Measurements from ENCODE around the gene SOWAHC. TPM values are rescaled to one million over a fixed set of nuclear protein-coding genes. Genes with fewer than 3 reads are reported as not detected.

SOWAHC gene
- total and polyA plus RNA-seq, 9 donors = 9.5 to 36.1 (median 16.0) TPM

DNA sequence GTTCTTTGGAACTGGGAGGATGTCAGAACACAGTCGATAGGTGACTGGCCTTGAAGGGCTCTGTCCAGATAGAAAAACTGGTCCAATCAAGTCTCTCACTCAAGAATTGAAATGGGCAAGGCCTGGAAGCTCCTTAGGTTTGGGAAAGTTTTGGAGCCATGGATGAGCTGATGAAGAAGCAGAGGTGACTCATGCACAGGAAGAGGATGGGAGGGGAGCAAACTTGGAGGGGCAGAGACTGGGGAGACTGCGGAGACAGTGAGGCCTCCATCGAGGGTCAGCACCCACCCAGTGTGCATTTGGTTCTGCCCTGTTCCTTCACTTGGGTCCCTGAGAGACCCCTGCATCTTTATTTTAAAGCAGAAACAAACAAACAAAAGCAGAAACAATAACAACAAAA is 41.1 kb downstream of the SOWAHC start:
- Histone ChIP-seq H3K4me3 (no peak overlapping the region), H3K36me3 (no peaks in the 10 kb centered on the region), H3K27ac (no peak overlapping the region), H3K27me3 (no peaks in the 10 kb centered on the region), H3K4me1 (ENCODE audit: insufficient read depth) (no peaks in the 10 kb centered on the region), H3K9me3 (no peaks in the 10 kb centered on the region)
- 54 to 78% (median 60%) methylated on average over 3 of the region's 3 CpGs for WGBS, 3 donors
- TF ChIP-seq POLR2A (IDR thresholded peaks at IDR 0.05) = no peak
- TF ChIP-seq EP300 (IDR thresholded peaks at IDR 0.05) = no peak
- TF ChIP-seq, protein P1, sequence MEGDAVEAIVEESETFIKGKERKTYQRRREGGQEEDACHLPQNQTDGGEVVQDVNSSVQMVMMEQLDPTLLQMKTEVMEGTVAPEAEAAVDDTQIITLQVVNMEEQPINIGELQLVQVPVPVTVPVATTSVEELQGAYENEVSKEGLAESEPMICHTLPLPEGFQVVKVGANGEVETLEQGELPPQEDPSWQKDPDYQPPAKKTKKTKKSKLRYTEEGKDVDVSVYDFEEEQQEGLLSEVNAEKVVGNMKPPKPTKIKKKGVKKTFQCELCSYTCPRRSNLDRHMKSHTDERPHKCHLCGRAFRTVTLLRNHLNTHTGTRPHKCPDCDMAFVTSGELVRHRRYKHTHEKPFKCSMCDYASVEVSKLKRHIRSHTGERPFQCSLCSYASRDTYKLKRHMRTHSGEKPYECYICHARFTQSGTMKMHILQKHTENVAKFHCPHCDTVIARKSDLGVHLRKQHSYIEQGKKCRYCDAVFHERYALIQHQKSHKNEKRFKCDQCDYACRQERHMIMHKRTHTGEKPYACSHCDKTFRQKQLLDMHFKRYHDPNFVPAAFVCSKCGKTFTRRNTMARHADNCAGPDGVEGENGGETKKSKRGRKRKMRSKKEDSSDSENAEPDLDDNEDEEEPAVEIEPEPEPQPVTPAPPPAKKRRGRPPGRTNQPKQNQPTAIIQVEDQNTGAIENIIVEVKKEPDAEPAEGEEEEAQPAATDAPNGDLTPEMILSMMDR (IDR thresholded peaks at IDR 0.05) = no peak
- no peak for DNase-seq
- intact Hi-C loops (cut with DNase I) = no loop called here

DNA sequence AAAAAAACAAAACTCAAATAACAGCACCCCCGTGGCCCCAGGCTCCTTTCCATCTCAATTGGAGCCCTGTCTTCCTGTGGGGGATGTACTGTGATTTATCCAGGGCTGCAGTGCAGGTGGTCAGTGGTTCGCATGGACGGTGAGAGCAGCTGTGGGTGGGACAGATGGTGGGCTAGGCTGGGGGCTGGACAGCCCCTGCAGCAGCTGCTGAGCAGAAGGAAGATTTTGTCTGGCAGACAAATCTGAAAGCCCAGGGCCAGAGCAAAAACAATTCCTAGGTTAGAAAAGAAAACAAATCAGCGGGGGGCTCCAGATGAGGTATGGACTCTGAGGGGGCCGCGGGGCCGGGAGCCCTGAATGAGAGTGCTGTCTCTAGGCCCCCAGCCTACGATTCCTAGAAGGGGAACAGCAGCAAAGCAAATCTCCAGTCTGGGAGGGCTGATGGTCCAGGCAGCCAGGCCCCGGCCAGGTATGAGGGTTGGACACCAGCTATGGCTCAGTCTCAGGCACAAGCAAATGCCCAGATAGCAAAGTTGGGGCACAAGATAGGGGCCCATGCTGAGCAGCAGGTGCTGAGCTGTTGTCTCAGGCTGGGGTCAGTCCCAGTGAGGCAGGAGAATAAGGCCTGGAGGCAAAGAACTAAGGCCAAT is 45.4 kb downstream of the SOWAHC start:
- Histone ChIP-seq H3K4me3 (no peak overlapping the region), H3K36me3 (no peaks in the 10 kb centered on the region), H3K27me3 (no peaks in the 10 kb centered on the region), H3K9me3 (no peaks in the 10 kb centered on the region), H3K4me1 (ENCODE audit: insufficient read depth) (no peaks in the 10 kb centered on the region), H3K27ac (no peak overlapping the region)
- TF ChIP-seq POLR2A (IDR thresholded peaks at IDR 0.05) (no peak), EP300 (IDR thresholded peaks at IDR 0.05) (no peak)
- TF ChIP-seq, protein P1 (IDR thresholded peaks at IDR 0.05) = no peak
- 48 to 71% (median 52%) methylated on average over 9 of the region's 9 CpGs for WGBS, 3 donors
- no peak for DNase-seq
- intact Hi-C loops (cut with DNase I) = no loop called here

DNA sequence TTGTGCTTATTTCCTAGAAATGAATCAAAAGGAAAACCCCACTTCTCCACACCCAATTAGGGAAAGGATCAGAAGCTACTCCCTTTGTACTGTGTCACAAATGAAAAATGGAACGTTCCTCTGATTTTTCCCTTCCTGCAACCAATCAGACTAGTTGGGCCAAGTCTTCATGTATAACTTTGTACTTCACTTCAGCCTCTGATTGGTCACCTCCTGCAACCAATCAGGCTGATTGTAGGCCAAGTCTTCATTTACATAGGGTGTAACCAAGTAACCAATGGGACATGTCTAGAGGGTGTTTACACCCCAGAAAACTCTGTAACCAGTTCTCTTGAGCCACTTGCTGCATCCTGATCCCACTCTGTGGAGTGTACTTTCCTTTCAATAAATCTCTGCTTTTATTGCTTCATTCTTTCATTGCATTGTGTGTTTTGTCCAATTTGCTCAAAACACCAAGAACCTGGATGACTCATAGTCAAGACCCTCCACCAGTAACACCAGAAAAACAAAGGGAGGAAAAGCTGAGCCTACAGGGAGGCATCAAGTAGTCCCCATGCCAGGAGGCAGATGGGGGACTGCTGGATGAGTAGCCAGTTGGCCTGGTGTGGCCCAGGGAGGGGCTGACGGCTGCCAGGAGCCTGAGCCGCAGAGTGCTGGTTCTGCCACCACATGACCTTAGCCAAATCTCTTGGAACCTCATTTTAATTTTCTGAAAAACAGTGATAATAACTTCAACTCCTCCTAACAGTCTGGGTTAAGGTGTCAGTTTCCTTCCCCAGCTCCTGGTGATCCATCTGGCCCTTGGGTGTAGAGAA is 46.1 kb downstream of the SOWAHC start:
- H3K36me3 ChIP-seq = no peaks in the 10 kb centered on the region
- intact Hi-C loops (cut with DNase I) = no loop called here
- 72 to 81% (median 78%) methylated on average over 3 of the region's 3 CpGs for WGBS, 3 donors
- no peak overlapping the region for H3K4me3 ChIP-seq
- DNase-seq = no peak
- H3K27ac ChIP-seq = no peak overlapping the region
- TF ChIP-seq POLR2A (IDR thresholded peaks at IDR 0.05) = no peak
- TF ChIP-seq, protein P1 (IDR thresholded peaks at IDR 0.05) = no peak
- no peak for TF ChIP-seq EP300 (IDR thresholded peaks at IDR 0.05)
- H3K27me3 ChIP-seq = no peaks in the 10 kb centered on the region
- H3K9me3 ChIP-seq = no peaks in the 10 kb centered on the region
- H3K4me1 ChIP-seq (ENCODE audit: insufficient read depth) = no peaks in the 10 kb centered on the region

DNA sequence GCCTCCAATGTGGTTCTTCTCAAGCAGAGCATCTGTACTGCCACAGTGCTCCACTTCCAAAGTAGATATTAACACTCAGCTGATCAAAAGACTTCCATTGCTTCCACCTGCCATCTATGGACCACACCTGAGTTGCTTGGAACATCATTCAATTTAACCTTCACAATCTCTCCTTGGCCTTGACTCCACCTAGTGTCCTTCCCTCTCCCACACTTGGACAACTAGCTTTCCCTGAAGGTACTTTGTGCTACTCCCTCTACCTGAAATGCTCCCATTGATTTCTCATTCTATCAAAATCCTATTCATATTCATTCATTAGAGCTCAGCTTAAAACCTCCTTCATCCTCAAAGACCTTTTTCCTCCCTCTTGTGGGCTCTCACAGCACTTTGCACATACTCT is 48.7 kb downstream of the SOWAHC start:
- H3K36me3 ChIP-seq = no peaks in the 10 kb centered on the region
- TF ChIP-seq, protein P1 (IDR thresholded peaks at IDR 0.05) = no peak
- TF ChIP-seq POLR2A (IDR thresholded peaks at IDR 0.05) (no peak), EP300 (IDR thresholded peaks at IDR 0.05) (no peak)
- H3K27ac ChIP-seq = no peak overlapping the region
- intact Hi-C loops (cut with DNase I) = no loop called here
- no peak for DNase-seq
- H3K4me1 ChIP-seq (ENCODE audit: insufficient read depth) = no peaks in the 10 kb centered on the region
- no peak overlapping the region for H3K4me3 ChIP-seq
- no peaks in the 10 kb centered on the region for H3K9me3 ChIP-seq
- H3K27me3 ChIP-seq = no peaks in the 10 kb centered on the region

Data from ovary (tissue), 9 donors.